ENCODE data around the gene CACNA1E. TPM values are rescaled to one million over a fixed set of nuclear protein-coding genes. Genes with fewer than 3 reads are reported as not detected.

CACNA1E gene
- total RNA-seq, 2 experiments from 2014 or later: 0.04 TPM; not detected in 1

DNA sequence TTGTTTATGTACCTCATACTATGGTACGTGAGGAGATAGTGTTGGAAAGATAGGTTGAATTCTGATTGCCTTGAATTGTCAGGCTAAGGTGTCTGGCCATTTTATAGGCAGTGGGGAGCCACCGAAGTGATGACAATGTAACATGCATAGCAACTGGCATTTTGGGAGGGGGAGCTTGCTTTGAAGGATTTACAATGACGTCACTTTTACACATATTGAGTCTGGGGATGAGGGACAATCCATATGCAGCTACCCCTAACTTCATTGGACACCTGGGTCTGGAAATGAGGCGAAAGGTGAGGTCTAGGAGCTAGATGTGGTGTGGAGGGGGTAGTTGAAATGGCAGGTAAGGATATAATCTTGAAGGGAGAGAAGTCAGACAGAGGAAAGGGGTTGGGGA lies 7.7 kb upstream of the CACNA1E start:
- H3K27me3 Mint-ChIP-seq: peaks cover 11% of the 10 kb centered on the region
- no peaks in the 10 kb centered on the region for H3K9me3 Mint-ChIP-seq
- DNase-seq: no peak
- H3K27ac Mint-ChIP-seq: no peak overlapping the region
- H3K36me3 Mint-ChIP-seq: no peaks in the 10 kb centered on the region
- no peak overlapping the region for H3K4me3 Mint-ChIP-seq
- H3K4me1 Mint-ChIP-seq: no peaks in the 10 kb centered on the region

DNA sequence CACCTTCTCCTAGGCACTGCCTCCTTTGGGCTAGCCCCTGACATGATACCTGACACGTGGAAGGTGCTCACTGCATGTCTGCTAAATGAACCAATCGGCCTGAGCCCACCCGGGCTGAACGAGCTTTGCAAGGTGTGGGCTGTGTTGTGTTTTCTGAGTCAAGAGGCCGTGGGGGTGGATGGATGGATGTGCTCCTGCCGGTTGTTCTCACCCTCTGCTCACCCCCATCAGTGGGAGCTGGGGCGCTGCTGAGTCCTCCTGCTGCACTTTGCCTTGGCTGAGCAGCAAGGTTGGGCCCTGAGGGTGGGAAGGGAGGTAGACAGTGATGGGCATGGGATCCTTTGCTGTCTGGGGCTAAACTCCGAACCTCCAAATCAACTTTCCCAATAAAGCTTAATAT lies 6.7 kb upstream of the CACNA1E start:
- H3K27ac Mint-ChIP-seq: no peak overlapping the region
- no peaks in the 10 kb centered on the region for H3K9me3 Mint-ChIP-seq
- H3K4me1 Mint-ChIP-seq: no peaks in the 10 kb centered on the region
- no peak for DNase-seq
- peaks cover 21% of the 10 kb centered on the region for H3K27me3 Mint-ChIP-seq
- no peaks in the 10 kb centered on the region for H3K36me3 Mint-ChIP-seq
- H3K4me3 Mint-ChIP-seq: no peak overlapping the region

DNA sequence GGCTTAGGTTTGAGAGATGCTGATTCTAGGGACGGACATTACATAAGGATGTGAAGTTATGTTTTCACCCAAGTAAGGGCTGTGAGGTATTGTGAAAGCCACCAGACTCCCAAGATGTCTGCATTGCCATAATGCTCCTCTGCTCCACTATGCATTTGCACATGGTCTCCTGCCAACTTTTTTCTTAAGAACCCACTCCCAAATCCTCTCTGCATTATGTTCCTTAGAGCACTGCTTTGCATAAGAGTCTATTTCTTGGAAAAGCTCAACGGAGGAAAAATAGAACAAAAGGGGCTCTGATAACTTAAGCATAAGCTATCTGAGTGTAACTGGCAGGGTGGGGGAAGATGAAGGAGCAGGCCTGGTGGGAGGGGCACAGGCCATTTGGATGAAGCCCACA lies 5.0 kb upstream of the CACNA1E start:
- Mint-ChIP-seq H3K27ac (no peak overlapping the region), H3K4me1 (no peaks in the 10 kb centered on the region), H3K27me3 (peaks cover 35% of the 10 kb centered on the region), H3K4me3 (no peak overlapping the region), H3K36me3 (no peaks in the 10 kb centered on the region), H3K9me3 (no peaks in the 10 kb centered on the region)
- no peak for DNase-seq

DNA sequence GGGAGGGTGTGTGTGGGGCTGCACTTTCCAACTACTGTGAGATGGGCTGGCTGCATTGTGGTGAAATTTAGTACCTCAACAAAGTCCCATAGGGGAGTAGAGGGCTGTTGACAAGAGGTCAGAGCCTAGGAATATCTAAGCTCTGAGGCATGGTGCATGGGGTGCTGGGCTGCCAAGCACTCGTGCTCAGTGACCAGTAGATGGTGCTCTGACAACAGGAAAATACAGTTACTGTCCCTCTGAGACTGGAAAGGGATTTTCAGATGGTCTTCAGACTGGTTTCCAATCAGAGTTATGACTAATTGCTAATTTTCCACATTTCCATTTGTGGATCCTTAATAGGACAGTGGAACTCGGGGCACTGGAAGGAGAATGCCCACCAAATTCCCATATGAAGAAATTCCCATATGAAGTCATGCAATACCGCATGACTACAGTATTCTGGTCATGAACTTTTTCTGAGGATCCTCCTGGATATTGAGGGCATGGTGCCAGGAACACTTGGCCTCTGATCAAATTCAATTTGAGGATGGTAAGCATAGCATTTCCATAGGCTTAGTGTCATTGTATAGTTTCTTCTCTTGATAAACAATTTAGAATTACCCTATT lies 4.1 kb upstream of the CACNA1E start:
- Mint-ChIP-seq H3K27ac (no peak overlapping the region), H3K27me3 (peaks cover 45% of the 10 kb centered on the region), H3K4me1 (peaks cover 2% of the 10 kb centered on the region), H3K4me3 (no peak overlapping the region), H3K36me3 (no peaks in the 10 kb centered on the region), H3K9me3 (no peaks in the 10 kb centered on the region)
- DNase-seq: peak; percentile 10

DNA sequence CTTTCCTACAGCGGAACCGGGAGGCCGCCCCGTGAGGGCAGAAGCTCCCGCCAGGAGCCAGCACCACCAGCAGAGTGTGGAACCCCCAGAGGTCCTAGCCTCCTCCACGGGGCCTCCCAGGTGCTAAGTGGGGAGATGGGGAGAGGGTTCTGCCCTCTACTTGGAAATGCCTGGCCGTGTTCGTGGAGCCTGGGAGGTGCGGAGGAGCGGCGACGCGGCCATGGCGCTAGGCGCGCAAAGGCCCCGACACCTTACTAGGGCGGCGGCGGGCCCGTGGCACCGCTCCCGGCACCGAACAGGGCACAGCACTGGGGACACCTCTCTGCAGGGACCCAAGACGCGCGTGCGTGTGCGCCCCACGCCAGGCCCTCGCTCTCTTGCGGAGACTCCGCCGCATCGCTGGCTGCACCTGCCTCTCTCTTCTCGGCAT lies 1.3 kb upstream of the CACNA1E start:
- no peak overlapping the region for H3K27ac Mint-ChIP-seq
- peaks cover 72% of the 10 kb centered on the region for H3K27me3 Mint-ChIP-seq
- peaks cover 8% of the 10 kb centered on the region for H3K4me1 Mint-ChIP-seq
- no peak for DNase-seq
- no peak overlapping the region for H3K4me3 Mint-ChIP-seq
- no peaks in the 10 kb centered on the region for H3K36me3 Mint-ChIP-seq
- no peaks in the 10 kb centered on the region for H3K9me3 Mint-ChIP-seq

DNA sequence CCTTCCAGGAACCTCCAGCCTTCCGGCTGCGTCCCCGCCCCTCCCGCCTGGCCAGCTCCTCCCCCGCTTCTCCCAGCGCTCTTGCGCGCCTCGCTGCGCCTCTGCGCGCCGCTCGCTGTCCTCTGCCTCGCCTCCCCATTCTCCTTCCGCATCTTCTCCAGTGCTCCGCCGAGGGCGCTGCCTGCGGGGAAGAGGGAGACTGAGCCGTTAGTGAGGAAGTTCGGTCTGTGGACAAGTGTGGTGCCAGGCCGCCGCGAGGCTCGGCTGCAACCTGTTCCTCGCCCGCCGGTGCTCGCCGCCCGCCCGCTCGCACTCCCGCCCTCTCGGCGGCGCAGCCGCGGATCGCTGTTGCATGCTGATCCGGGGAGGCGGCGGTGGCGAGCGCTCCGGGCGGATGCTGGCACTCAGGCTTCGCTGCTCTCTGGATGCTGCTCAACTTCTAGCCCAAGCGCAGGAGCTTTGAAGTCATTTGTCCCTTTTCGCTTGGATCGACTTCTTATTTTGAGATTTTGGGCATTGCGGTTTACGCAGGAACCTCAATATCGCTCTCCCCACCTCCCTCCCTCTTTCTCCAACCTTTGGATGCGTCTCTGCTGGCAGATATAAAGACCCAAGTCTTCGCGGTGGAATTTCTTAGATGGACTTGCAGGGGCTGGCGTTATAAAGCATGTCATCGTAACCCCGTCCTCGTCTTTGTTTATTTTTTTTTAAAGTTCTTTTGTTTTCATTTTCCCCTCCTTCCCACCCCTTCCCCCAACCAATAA lies 614 bp upstream of the CACNA1E start:
- DNase-seq: peak; percentile 66
- Mint-ChIP-seq H3K9me3 (no peaks in the 10 kb centered on the region), H3K27ac (no peak overlapping the region), H3K4me3 (peak overlapping the region; percentile 60), H3K27me3 (peaks cover 76% of the 10 kb centered on the region), H3K36me3 (no peaks in the 10 kb centered on the region), H3K4me1 (peaks cover 8% of the 10 kb centered on the region)

DNA sequence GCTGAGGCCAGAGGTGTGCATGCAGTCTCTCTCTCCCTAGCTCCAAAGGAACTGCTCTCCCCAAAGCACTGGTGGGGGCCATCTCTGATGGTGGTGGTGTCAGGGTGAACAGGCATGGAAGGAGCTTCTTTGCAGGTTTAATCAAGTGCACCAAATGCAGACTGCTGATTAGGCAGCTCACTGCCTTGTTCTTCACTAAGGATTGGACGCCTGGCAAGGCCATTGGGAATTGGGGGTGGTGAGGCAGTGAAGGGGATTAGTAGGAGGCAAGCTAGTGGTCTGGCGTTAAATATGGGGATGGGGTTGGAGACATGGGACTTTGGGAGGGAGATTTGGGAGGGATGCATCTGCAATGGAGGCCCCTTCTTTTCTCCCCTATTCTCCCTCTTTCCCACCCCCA lies 1.5 kb downstream of the CACNA1E start:
- DNase-seq: no peak
- Mint-ChIP-seq H3K4me1 (peaks cover 8% of the 10 kb centered on the region), H3K27ac (no peak overlapping the region), H3K36me3 (no peaks in the 10 kb centered on the region), H3K27me3 (peaks cover 86% of the 10 kb centered on the region), H3K4me3 (no peak overlapping the region), H3K9me3 (no peaks in the 10 kb centered on the region)

DNA sequence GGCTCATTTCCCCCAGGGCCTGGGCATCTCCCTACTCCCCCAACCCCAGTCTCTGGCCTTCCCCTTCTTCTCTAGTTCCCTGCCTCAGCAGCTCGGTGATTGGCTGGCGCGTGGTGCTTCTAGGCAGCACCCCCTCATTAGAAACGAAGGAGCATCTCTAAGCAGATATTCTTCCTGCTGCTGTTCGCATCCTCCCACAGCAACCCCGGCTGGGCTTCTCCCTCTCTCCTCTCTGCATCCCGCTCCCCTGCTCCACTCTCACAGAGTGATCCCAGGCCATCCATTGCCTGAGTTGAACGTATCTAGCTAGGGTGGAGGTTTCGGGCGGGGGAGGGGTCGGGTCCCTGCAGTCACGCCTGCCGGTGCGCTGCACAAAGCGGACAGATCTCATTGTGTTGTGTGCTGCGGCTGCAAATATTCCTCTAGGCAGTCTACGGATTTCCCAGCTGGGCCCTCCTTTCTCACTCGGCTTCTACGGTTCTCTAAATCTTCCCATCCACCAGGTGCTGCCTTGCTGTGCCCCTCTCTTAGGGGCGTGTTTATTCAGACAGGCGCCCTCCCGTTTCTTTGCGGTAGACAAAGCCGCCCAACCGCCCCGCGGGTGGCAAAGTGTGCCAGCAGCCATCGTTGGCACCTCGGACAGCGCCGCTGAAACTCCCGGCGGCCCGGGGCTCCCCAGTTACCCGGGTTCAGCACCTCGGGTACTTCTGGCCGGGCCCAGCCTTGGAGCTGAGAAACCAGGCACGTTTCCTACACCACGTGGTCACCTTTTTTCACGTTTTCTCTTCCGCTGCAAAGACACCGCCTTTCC lies 2.2 kb downstream of the CACNA1E start:
- peaks cover 8% of the 10 kb centered on the region for H3K4me1 Mint-ChIP-seq
- H3K27ac Mint-ChIP-seq: no peak overlapping the region
- H3K36me3 Mint-ChIP-seq: no peaks in the 10 kb centered on the region
- peaks cover 87% of the 10 kb centered on the region for H3K27me3 Mint-ChIP-seq
- H3K4me3 Mint-ChIP-seq: no peak overlapping the region
- peak; percentile 21 for DNase-seq
- H3K9me3 Mint-ChIP-seq: no peaks in the 10 kb centered on the region

DNA sequence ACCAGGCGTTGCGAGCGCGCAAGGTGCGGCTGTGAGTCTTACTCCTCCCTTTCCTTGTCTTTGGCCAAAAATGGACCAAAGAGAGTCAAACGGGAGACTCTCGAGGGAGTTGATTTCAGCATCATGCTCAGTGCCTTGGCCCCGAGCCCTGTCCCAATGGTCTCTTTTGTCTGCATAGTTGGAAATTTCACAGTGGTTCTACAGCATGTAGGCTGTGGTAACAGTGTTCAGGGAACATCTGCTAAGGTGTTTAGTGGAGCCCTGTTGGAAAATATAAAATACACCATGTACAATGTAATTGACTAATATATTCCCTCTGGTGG lies 2.7 kb downstream of the CACNA1E start:
- DNase-seq: no peak
- peaks cover 84% of the 10 kb centered on the region for H3K27me3 Mint-ChIP-seq
- H3K4me3 Mint-ChIP-seq: no peak overlapping the region
- H3K27ac Mint-ChIP-seq: no peak overlapping the region
- peaks cover 8% of the 10 kb centered on the region for H3K4me1 Mint-ChIP-seq
- H3K9me3 Mint-ChIP-seq: no peaks in the 10 kb centered on the region
- no peaks in the 10 kb centered on the region for H3K36me3 Mint-ChIP-seq

DNA sequence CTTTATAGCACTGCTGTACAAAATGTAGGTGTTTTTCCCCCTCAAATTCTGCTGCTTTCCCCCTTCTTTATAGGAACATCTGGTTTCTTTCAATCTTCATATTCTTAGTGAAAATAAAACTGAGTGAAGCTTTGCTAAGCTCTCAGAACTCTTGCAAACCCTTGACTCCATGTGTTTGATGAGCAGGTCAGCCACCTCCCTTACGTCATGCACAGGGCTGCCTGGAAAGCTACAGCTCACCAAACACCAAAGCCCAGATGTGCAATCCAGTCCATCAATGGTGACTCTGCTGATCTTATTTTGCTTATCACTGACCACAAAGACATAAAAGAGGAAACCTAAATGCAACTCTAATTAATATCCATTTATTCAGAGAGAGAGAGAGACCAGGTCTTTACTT lies 5.5 kb downstream of the CACNA1E start:
- DNase-seq: no peak
- no peak overlapping the region for H3K27ac Mint-ChIP-seq
- H3K36me3 Mint-ChIP-seq: no peaks in the 10 kb centered on the region
- no peaks in the 10 kb centered on the region for H3K9me3 Mint-ChIP-seq
- H3K4me3 Mint-ChIP-seq: no peak overlapping the region
- peaks cover 73% of the 10 kb centered on the region for H3K27me3 Mint-ChIP-seq
- H3K4me1 Mint-ChIP-seq: peaks cover 6% of the 10 kb centered on the region

DNA sequence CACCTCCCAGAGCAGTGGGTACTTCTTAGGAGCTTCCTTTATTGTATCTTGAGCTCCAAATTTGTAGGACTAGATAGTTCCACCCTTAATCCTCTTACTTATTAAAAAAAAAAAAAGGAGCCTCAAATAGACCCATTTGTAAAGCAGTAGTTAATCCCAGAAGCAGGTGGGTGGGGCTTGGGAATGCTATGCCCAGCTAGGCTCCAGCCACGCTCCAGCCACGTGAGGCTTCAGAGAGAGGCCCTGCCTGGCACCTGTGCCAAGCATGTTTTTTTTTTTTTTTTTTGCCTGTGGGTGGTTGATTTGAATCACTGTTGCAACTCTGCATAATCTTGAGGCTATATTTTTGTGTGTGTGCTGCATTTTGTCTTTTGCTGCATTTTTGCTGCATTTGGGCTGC lies 7.0 kb downstream of the CACNA1E start:
- no peak for DNase-seq
- H3K27me3 Mint-ChIP-seq: peaks cover 64% of the 10 kb centered on the region
- no peaks in the 10 kb centered on the region for H3K36me3 Mint-ChIP-seq
- peaks cover 6% of the 10 kb centered on the region for H3K4me1 Mint-ChIP-seq
- no peak overlapping the region for H3K4me3 Mint-ChIP-seq
- H3K9me3 Mint-ChIP-seq: no peaks in the 10 kb centered on the region
- no peak overlapping the region for H3K27ac Mint-ChIP-seq

DNA sequence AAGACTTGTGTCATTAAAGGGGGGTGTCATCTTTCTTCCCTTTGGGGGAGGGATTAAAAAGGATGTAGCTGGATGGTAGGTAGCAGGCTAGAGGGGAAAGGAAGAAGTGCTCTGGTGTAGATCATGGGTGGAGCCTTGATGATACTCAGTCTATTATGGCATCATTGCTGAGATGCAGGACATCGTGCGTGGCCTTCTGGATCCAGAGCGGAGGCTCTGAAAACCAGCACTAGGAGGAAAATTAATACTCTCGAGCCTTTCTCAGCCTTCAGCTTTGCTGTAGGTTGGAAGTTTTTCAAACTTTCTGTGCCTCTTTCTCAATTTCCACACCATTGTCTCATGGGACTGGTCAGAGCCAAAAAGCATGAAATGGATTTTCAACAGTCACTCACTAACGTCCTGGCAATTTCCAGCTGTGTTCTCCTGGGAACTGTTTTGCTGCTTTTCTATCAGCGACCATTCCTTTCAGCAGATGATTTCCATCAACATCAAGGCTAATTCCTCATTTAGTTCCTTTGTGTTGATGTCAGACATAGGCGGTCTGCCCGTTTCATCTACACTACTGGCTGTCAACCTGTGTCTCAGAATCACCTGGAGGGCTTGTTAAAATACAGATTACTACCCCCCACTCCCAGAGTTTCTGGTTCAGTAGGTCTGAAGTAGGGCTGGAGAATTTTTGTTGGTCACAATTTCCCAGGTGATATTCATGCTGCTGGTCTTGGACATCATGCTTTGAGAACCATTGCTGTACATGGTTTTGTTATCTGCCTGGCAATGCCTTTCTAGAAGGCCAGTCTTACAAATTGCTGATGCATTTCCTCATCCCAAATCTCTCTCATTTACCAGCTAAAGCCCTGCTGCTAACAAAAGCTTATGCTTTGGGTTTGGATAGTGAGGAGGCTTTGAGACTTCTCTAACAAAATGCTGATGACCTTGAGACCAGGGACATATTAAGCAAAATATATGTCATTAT lies 7.7 kb downstream of the CACNA1E start:
- H3K27me3 Mint-ChIP-seq: peaks cover 58% of the 10 kb centered on the region

DNA sequence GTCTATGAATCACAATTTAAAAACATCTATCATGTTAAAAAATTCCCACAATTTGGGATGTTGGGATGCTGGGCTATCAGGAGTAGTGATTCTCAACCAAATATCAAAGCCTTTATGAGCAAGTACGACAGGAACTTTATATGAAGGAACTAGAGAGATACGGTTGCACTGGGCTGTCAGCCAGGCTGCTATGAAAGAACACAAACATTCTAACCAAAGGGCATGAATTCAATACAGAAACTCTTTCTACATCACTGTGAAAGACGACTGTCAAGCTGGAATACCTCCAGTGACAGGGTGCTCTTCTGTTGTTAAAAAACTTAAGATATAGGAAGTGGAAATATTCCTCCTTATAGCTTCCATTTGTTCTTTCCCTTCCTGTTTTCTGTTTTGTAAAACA lies 9.8 kb downstream of the CACNA1E start:
- H3K9me3 Mint-ChIP-seq: no peaks in the 10 kb centered on the region
- H3K27ac Mint-ChIP-seq: no peak overlapping the region
- H3K4me1 Mint-ChIP-seq: peaks cover 2% of the 10 kb centered on the region
- DNase-seq: no peak
- H3K27me3 Mint-ChIP-seq: peaks cover 51% of the 10 kb centered on the region
- H3K36me3 Mint-ChIP-seq: no peaks in the 10 kb centered on the region
- no peak overlapping the region for H3K4me3 Mint-ChIP-seq

More for the DNA sequence above, 7.7 kb downstream of the CACNA1E start:
- no peak overlapping the region for H3K4me3 Mint-ChIP-seq
- H3K4me1 Mint-ChIP-seq: peaks cover 1% of the 10 kb centered on the region
- no peak overlapping the region for H3K27ac Mint-ChIP-seq
- H3K9me3 Mint-ChIP-seq: no peaks in the 10 kb centered on the region
- DNase-seq: no peak
- H3K36me3 Mint-ChIP-seq: no peaks in the 10 kb centered on the region

DNA sequence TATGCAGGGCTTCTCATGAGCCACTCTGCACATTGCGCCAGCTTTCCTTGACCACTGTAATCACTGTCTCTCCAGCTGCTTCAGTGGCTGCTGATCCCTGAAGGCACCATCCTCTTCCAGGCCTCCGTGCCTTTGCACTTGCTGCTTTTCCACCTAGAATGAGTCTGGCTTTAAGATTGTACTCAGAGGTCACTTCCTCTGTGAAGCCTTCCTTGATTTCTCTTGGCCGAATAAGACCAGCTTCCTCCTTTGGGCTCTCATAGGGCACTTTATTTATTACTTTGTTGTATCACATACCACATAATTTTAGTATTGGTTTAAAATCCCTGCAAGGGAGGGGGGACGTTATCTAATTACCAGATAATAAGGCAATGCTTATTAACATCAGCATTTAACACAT lies 10.6 kb downstream of the CACNA1E start:
- peaks cover 2% of the 10 kb centered on the region for H3K4me1 Mint-ChIP-seq
- no peak overlapping the region for H3K4me3 Mint-ChIP-seq
- H3K27ac Mint-ChIP-seq: no peak overlapping the region
- no peak for DNase-seq
- no peaks in the 10 kb centered on the region for H3K36me3 Mint-ChIP-seq
- peaks cover 54% of the 10 kb centered on the region for H3K27me3 Mint-ChIP-seq
- no peaks in the 10 kb centered on the region for H3K9me3 Mint-ChIP-seq

All from activated naive CD8-positive, alpha-beta T cell treated with anti-CD3 and anti-CD28 coated beads for 36 hours (primary cell).